ENCODE results near the gene ADCY5.

Gene ADCY5

GRCh38 chr3:123493912-123494311 is 45.0 kb upstream of the ADCY5 start:
- Histone ChIP-seq H3K27ac (ENCODE audit: extremely low read depth, low read depth, low read length) (no peak overlapping the region), H3K9me3 (ENCODE audit: control insufficient read depth, insufficient read depth, low read depth, low read length) (no peaks in the 10 kb centered on the region), H3K36me3 (ENCODE audit: control insufficient read depth in 2 of 2, insufficient read depth in 1 of 2, low read length in 2 of 2) (peaks cover 0 to 49% of the 10 kb centered on the region in 2 experiments; a peak in 2 of 3 replicates), H3K4me1 (ENCODE audit: control insufficient read depth, insufficient read depth, low read length) (no peaks in the 10 kb centered on the region), H3K4me3 (ENCODE audit: low read depth, low read length) (no peak overlapping the region)
- no peak for TF ChIP-seq ZNF2 (tag by site-specific recombination; IDR thresholded peaks at IDR 0.05)
- TF ChIP-seq ZNF521 (tag by site-specific recombination; IDR thresholded peaks at IDR 0.05): no peak
- no peak for TF ChIP-seq KLF7 (tag by site-specific recombination; IDR thresholded peaks at IDR 0.05; ENCODE audit: borderline replicate concordance)
- TF ChIP-seq HOXA7 (CRISPR knock-in tag; IDR thresholded peaks at IDR 0.05; ENCODE audit: borderline replicate concordance): no peak
- no peak for TF ChIP-seq ZNF571 (tag by site-specific recombination; IDR thresholded peaks at IDR 0.05)
- TF ChIP-seq ZNF341 (tag by site-specific recombination; IDR thresholded peaks at IDR 0.05; ENCODE audit: low read depth): no peak
- TF ChIP-seq BCL6B (tag by site-specific recombination; IDR thresholded peaks at IDR 0.05): no peak
- no peak for TF ChIP-seq ZBTB26 (tag by site-specific recombination; optimal IDR thresholded peaks at IDR 0.05)
- TF ChIP-seq SCRT1 (tag by site-specific recombination; IDR thresholded peaks at IDR 0.05; ENCODE audit: borderline replicate concordance): no peak
- no peak for TF ChIP-seq ZNF768 (tag by site-specific recombination; IDR thresholded peaks at IDR 0.05)
- TF ChIP-seq ZNF423 (tag by site-specific recombination; IDR thresholded peaks at IDR 0.05): no peak
- TF ChIP-seq ZBTB20 (tag by site-specific recombination; IDR thresholded peaks at IDR 0.05): no peak
- TF ChIP-seq ZFP37 (tag by site-specific recombination; IDR thresholded peaks at IDR 0.05): no peak
- no peak for TF ChIP-seq ZNF626 (tag by site-specific recombination; IDR thresholded peaks at IDR 0.05)
- TF ChIP-seq PRDM2 (tag by site-specific recombination; IDR thresholded peaks at IDR 0.05; ENCODE audit: borderline replicate concordance): no peak
- TF ChIP-seq ZNF585B (tag by site-specific recombination; IDR thresholded peaks at IDR 0.05): no peak
- no peak for TF ChIP-seq ZNF645 (tag by site-specific recombination; IDR thresholded peaks at IDR 0.05)
- TF ChIP-seq ZNF350 (tag by site-specific recombination; IDR thresholded peaks at IDR 0.05): no peak
- no peak for TF ChIP-seq ZNF501 (tag by site-specific recombination; IDR thresholded peaks at IDR 0.05)
- ChIA-PET CTCF (interaction anchor here (0.7 to 1.3 kb wide), 2 partner anchors 45 to 208 kb away, joined by 3 to 5 read pairs; partner anchors contain the start of gene ADCY5), POLR2A (no interaction called here)
